Caco-2 (cell line): ENCODE measurements around the gene PLEKHS1. TPM values are rescaled to one million over a fixed set of nuclear protein-coding genes. Genes with fewer than 3 reads are reported as not detected.
"Not testable (repeated sequence)": the region's sequence is repeated elsewhere in the genome, so short reads cannot be mapped to it uniquely, and the experiment has no call there.

ENCODE experiments used
- BruUV-seq: library from RNA; stranded (reverse); fragments of 400-500 nt; replicated peaks from 2 replicates; lab custom pipeline; 2021; lab: Mats Ljungman, UMichigan
- CTCF ChIA-PET: fragments of 300-600 bp; sonication (Branson Sonifier 250); formaldehyde crosslinking; loops from one replicate; lab custom pipeline; 2022; ENCODE audit warnings: antibody characterized with exemption; lab: Charles Lee
- POLR2A ChIA-PET: fragments of 300-600 bp; sonication (Branson Sonifier 250); formaldehyde crosslinking; loops from one replicate; lab custom pipeline; 2022; ENCODE audit warnings: antibody characterized with exemption; lab: Charles Lee
- DNase-seq, 2 experiments: peaks; one replicate each; pipeline versions ENCODE4 v3.0.0 to v3.0.0-alpha.2; 2020 to 2022
- H3K27me3 ChIP-seq: replicated peaks from 2 replicates; pipeline ENCODE4 v1.6.0; 2011; ENCODE audit warnings: low read length; ENCODE audit not compliant: control insufficient read depth, insufficient read depth
- H3K36me3 ChIP-seq: 2 replicates; pipeline ENCODE4 v1.5.1; 2011; ENCODE audit warnings: low read length; ENCODE audit not compliant: control insufficient read depth, insufficient read depth
- H3K4me1 ChIP-seq: fragments of 250-450 bp; sonication (Bioruptor Pico); 2 replicates; pipeline ENCODE4 v1.5.1; 2020; ENCODE audit warnings: mild to moderate bottlenecking
- H3K4me3 ChIP-seq: 2 replicates; pipeline ENCODE4 v1.5.1; 2011; ENCODE audit warnings: low read depth, mild to moderate bottlenecking, control low read depth, low read length
- H3K9me3 ChIP-seq: fragments of 250-450 bp; sonication (Bioruptor Pico); 2 replicates; pipeline ENCODE4 v1.5.1; 2020; ENCODE audit warnings: mild to moderate bottlenecking, moderate library complexity
- H3K27ac Mint-ChIP-seq: one replicate; pipeline ENCODE4 v1.8.0; 2022; ENCODE audit warnings: mixed read lengths; ENCODE audit not compliant: unreplicated experiment
- H3K27me3 Mint-ChIP-seq: one replicate; pipeline ENCODE4 v1.8.0; 2022; ENCODE audit warnings: mixed read lengths; ENCODE audit not compliant: insufficient read depth, unreplicated experiment
- H3K36me3 Mint-ChIP-seq: one replicate; pipeline ENCODE4 v1.8.0; 2022; ENCODE audit warnings: mild to moderate bottlenecking, mixed read lengths; ENCODE audit not compliant: insufficient read depth, unreplicated experiment
- H3K4me1 Mint-ChIP-seq: one replicate; pipeline ENCODE4 v1.8.0; 2022; ENCODE audit warnings: low read depth, mixed read lengths; ENCODE audit not compliant: unreplicated experiment
- H3K4me3 Mint-ChIP-seq: one replicate; pipeline ENCODE4 v1.8.0; 2022; ENCODE audit warnings: mild to moderate bottlenecking, moderate library complexity, mixed read lengths; ENCODE audit not compliant: unreplicated experiment
- H3K9me3 Mint-ChIP-seq: one replicate; pipeline ENCODE4 v1.8.0; 2022; ENCODE audit warnings: mixed read lengths; ENCODE audit not compliant: unreplicated experiment
- intact Hi-C: fragments of 100-400 bp; cut with micrococcal nuclease; formaldehyde crosslinking; loops from one replicate; pipeline ENCODE4 v1.10.0; 2022; ENCODE audit not compliant: unreplicated experiment
- total RNA-seq: library from RNA; stranded (reverse); gene quantifications from 2 replicates; pipeline ENCODE4 v1.2.3, GENCODE V29; 2022
- TF ChIP-seq, protein P1 (sequence below), 2 experiments: fragments of 200-600 bp in 1 of 2; IDR thresholded peaks; 1 replicate in 1 of 2; 2 replicates in 1 of 2; pipeline versions ENCODE4 v1.5.1 to v1.8.0; 2011 to 2022; ENCODE audit warnings: antibody characterized with exemption in 1 of 2, control low read depth in 1 of 2, inconsistent platforms in 1 of 2, low read depth in 1 of 2, low read length in 1 of 2, mild to moderate bottlenecking in 1 of 2, moderate library complexity in 1 of 2; ENCODE audit not compliant: insufficient read depth in 1 of 2, severe bottlenecking in 1 of 2, unreplicated experiment in 1 of 2

Gene PLEKHS1
- total RNA-seq, 1 experiment from 2014 or later, result not detected

DNA sequence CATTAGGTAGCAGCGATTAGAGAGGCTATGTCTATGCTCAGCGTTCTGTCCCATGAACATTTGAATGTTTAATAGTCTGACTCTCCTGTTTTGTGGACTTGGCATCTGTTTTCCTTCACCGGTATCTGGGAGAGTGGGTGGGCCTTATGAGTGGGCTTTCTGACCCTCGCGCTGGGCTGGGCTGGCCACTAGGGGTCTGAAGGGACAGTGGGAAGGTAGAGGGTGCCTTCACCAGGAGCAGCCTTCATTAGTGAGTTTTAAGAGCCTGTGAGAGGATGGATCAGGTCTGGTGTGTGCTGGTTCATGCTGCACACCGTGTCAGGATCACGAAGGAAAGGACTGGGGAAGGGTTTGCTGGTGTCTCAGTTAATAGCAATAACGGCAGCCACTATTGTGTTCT lies 69.0 kb downstream of the PLEKHS1 start:
- POLR2A ChIA-PET, result no interaction called here
- CTCF ChIA-PET, result no interaction called here
- Histone ChIP-seq H3K4me1 (no peaks in the 10 kb centered on the region), H3K36me3 (no peaks in the 10 kb centered on the region), H3K27me3 (no peaks in the 10 kb centered on the region), H3K9me3 (no peaks in the 10 kb centered on the region), H3K4me3 (no peak overlapping the region)
- Mint-ChIP-seq H3K4me1 (peaks cover 7% of the 10 kb centered on the region), H3K9me3 (no peaks in the 10 kb centered on the region), H3K4me3 (no peak overlapping the region), H3K27ac (no peak overlapping the region), H3K27me3 (peaks cover 2% of the 10 kb centered on the region), H3K36me3 (no peaks in the 10 kb centered on the region)
- TF ChIP-seq, protein P1, sequence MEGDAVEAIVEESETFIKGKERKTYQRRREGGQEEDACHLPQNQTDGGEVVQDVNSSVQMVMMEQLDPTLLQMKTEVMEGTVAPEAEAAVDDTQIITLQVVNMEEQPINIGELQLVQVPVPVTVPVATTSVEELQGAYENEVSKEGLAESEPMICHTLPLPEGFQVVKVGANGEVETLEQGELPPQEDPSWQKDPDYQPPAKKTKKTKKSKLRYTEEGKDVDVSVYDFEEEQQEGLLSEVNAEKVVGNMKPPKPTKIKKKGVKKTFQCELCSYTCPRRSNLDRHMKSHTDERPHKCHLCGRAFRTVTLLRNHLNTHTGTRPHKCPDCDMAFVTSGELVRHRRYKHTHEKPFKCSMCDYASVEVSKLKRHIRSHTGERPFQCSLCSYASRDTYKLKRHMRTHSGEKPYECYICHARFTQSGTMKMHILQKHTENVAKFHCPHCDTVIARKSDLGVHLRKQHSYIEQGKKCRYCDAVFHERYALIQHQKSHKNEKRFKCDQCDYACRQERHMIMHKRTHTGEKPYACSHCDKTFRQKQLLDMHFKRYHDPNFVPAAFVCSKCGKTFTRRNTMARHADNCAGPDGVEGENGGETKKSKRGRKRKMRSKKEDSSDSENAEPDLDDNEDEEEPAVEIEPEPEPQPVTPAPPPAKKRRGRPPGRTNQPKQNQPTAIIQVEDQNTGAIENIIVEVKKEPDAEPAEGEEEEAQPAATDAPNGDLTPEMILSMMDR (IDR thresholded peaks at IDR 0.05; ENCODE audit: insufficient read depth in 1 of 2, low read depth in 1 of 2, low read length in 1 of 2, severe bottlenecking in 1 of 2, unreplicated experiment in 1 of 2), result peak; percentile 46 to 66
- no TSS peak for BruUV-seq
- DNase-seq, result peak; percentile 37 to 52
- intact Hi-C loops, result no loop called here

GRCh38 chr10:113821306-113821705 lies 69.8 kb downstream of the PLEKHS1 start:
- H3K27me3 ChIP-seq, H3K9me3 ChIP-seq, POLR2A ChIA-PET, DNase-seq, H3K36me3 ChIP-seq, CTCF ChIA-PET, intact Hi-C loops, H3K9me3 Mint-ChIP-seq, H3K27ac Mint-ChIP-seq, H3K36me3 Mint-ChIP-seq, H3K4me1 ChIP-seq, H3K4me3 Mint-ChIP-seq, H3K4me1 Mint-ChIP-seq, H3K27me3 Mint-ChIP-seq, H3K4me3 ChIP-seq, BruUV-seq: not testable (repeated sequence)

GRCh38 chr10:113822174-113822573 lies 70.7 kb downstream of the PLEKHS1 start:
- Mint-ChIP-seq H3K36me3 (no peaks in the 10 kb centered on the region), H3K27ac (no peak overlapping the region), H3K27me3 (peaks cover 2% of the 10 kb centered on the region), H3K9me3 (no peaks in the 10 kb centered on the region), H3K4me3 (no peak overlapping the region), H3K4me1 (peaks cover 7% of the 10 kb centered on the region)
- ChIA-PET CTCF (interaction anchor here (0.6 kb wide), 1 partner anchor 379 kb away, joined by 4 read pairs; no protein-coding TSS in a partner anchor), POLR2A (no interaction called here)
- no peaks in the 10 kb centered on the region for H3K4me1 ChIP-seq
- H3K27me3 ChIP-seq, result no peaks in the 10 kb centered on the region
- TF ChIP-seq, protein P1 (IDR thresholded peaks at IDR 0.05; ENCODE audit: insufficient read depth in 1 of 2, low read depth in 1 of 2, low read length in 1 of 2, severe bottlenecking in 1 of 2, unreplicated experiment in 1 of 2), result no peak
- H3K4me3 ChIP-seq, result no peak overlapping the region
- no TSS peak for BruUV-seq
- no peak for DNase-seq
- no peaks in the 10 kb centered on the region for H3K9me3 ChIP-seq
- no peaks in the 10 kb centered on the region for H3K36me3 ChIP-seq
- intact Hi-C loops, result no loop called here

- Histone ChIP-seq H3K9me3 (no peaks in the 10 kb centered on the region), H3K4me1 (no peaks in the 10 kb centered on the region), H3K36me3 (no peaks in the 10 kb centered on the region), H3K27me3 (no peaks in the 10 kb centered on the region), H3K4me3 (no peak overlapping the region)
- ChIA-PET CTCF (no interaction called here), POLR2A (no interaction called here)
- peaks cover 7% of the 10 kb centered on the region for H3K4me1 Mint-ChIP-seq
- no TSS peak for BruUV-seq
- DNase-seq, result no peak
- intact Hi-C loops, result no loop called here
- peaks cover 2% of the 10 kb centered on the region for H3K27me3 Mint-ChIP-seq
- no peak overlapping the region for H3K27ac Mint-ChIP-seq
- no peak overlapping the region for H3K4me3 Mint-ChIP-seq
- H3K9me3 Mint-ChIP-seq, result no peaks in the 10 kb centered on the region
- TF ChIP-seq, protein P1 (IDR thresholded peaks at IDR 0.05; ENCODE audit: insufficient read depth in 1 of 2, low read depth in 1 of 2, low read length in 1 of 2, severe bottlenecking in 1 of 2, unreplicated experiment in 1 of 2), result no peak
- H3K36me3 Mint-ChIP-seq, result no peaks in the 10 kb centered on the region
Observed at GRCh38 chr10:113823389-113823788, 71.9 kb downstream of the PLEKHS1 start.
